Natural killer cell treated with Interleukin-12 subunit alpha and Interleukin-12 subunit beta and Interleukin-15 and Interleukin-18, amount 100 ng/mL, for 72 hours (primary cell): ENCODE data around the gene GGTA1. TPM values are rescaled to one million over a fixed set of nuclear protein-coding genes. Genes with fewer than 3 reads are reported as not detected.
"Not testable (repeated sequence)": the region's sequence is repeated elsewhere in the genome, so short reads cannot be mapped to it uniquely, and the experiment has no call there.

Experiments used
- ATAC-seq, 2 donors: fragments of 150-1000 bp; cut with Tn5 transposase in 1 of 2; sonication (Bioruptor Pico), chemical (Tn5 transposase) in 1 of 2; 2 replicates each; pipeline ENCODE4 v1.10.0; 2021
- DNase-seq: peaks from one replicate; pipeline ENCODE4 v3.0.0; 2022; ENCODE audit warnings: low spot score
- H3K27ac Mint-ChIP-seq, 2 donors: 1 replicate in 1 of 2; 2 replicates in 1 of 2; pipeline ENCODE4 v1.8.0; 2022; ENCODE audit warnings: mixed read lengths in 2 of 2, mild to moderate bottlenecking in 1 of 2, moderate library complexity in 1 of 2
- H3K27me3 Mint-ChIP-seq, 2 donors: 1 replicate in 1 of 2; 2 replicates in 1 of 2; pipeline ENCODE4 v1.8.0; 2022; ENCODE audit warnings: mixed read lengths in 2 of 2
- H3K36me3 Mint-ChIP-seq: one replicate; pipeline ENCODE4 v1.8.0; 2022; ENCODE audit warnings: mixed read lengths
- H3K4me1 Mint-ChIP-seq, 2 donors: 1 replicate in 1 of 2; 2 replicates in 1 of 2; pipeline ENCODE4 v1.8.0; 2022; ENCODE audit warnings: low read depth in 2 of 2, mixed read lengths in 2 of 2, mild to moderate bottlenecking in 1 of 2
- H3K4me3 Mint-ChIP-seq: one replicate; pipeline ENCODE4 v1.8.0; 2022; ENCODE audit warnings: mixed read lengths
- H3K9me3 Mint-ChIP-seq: 2 replicates; pipeline ENCODE4 v1.8.0; 2022; ENCODE audit warnings: mixed read lengths
- total RNA-seq, 2 donors: library from RNA; stranded (reverse); gene quantifications; one replicate each; pipeline ENCODE4 v1.2.3, GENCODE V29; 2022

The GGTA1 gene
- total RNA-seq, 2 donors from 2014 or later, result not detected

GRCh38 chr9:121441165-121441564 lies 58.5 kb downstream of the GGTA1 start:
- Mint-ChIP-seq H3K36me3 (no peaks in the 10 kb centered on the region), H3K27ac (no peak overlapping the region), H3K4me1 (no peaks in the 10 kb centered on the region), H3K27me3 (peaks cover 7 to 18% of the 10 kb centered on the region in 2 donors), H3K4me3 (no peak overlapping the region), H3K9me3 (no peaks in the 10 kb centered on the region)
- ATAC-seq (no peak), DNase-seq (no peak)

- Mint-ChIP-seq H3K36me3 (no peaks in the 10 kb centered on the region), H3K27me3 (peaks cover 11 to 29% of the 10 kb centered on the region in 2 donors), H3K27ac (no peak overlapping the region), H3K9me3 (no peaks in the 10 kb centered on the region), H3K4me3 (no peak overlapping the region), H3K4me1 (no peaks in the 10 kb centered on the region)
- no peak for DNase-seq
- ATAC-seq, result no peak
Measured at GRCh38 chr9:121439711-121440664, 59.7 kb downstream of the GGTA1 start.

GRCh38 chr9:121439016-121439415 lies 60.6 kb downstream of the GGTA1 start:
- ATAC-seq (no peak), DNase-seq (no peak)
- H3K9me3 Mint-ChIP-seq, result no peaks in the 10 kb centered on the region
- H3K4me3 Mint-ChIP-seq, result no peak overlapping the region
- no peaks in the 10 kb centered on the region for H3K4me1 Mint-ChIP-seq
- H3K27ac Mint-ChIP-seq, result no peak overlapping the region
- H3K36me3 Mint-ChIP-seq, result no peaks in the 10 kb centered on the region
- peaks cover 11 to 29% of the 10 kb centered on the region in 2 donors for H3K27me3 Mint-ChIP-seq

- Mint-ChIP-seq H3K9me3 (no peaks in the 10 kb centered on the region), H3K4me3 (no peak overlapping the region), H3K36me3 (no peaks in the 10 kb centered on the region), H3K27ac (no peak overlapping the region), H3K4me1 (no peaks in the 10 kb centered on the region), H3K27me3 (peaks cover 11 to 29% of the 10 kb centered on the region in 2 donors)
- ATAC-seq (no peak), DNase-seq (no peak)
Measured at GRCh38 chr9:121437891-121438290, 61.8 kb downstream of the GGTA1 start.

- not testable (repeated sequence) for H3K27ac Mint-ChIP-seq, ATAC-seq, DNase-seq, H3K36me3 Mint-ChIP-seq, H3K9me3 Mint-ChIP-seq, H3K4me1 Mint-ChIP-seq, H3K4me3 Mint-ChIP-seq
- H3K27me3 Mint-ChIP-seq, result peaks cover 11 to 29% of the 10 kb centered on the region in 2 donors
Measured at GRCh38 chr9:121437046-121437445, 62.6 kb downstream of the GGTA1 start.

- H3K36me3 Mint-ChIP-seq, result no peaks in the 10 kb centered on the region
- ATAC-seq (no peak), DNase-seq (no peak)
- H3K9me3 Mint-ChIP-seq, result no peaks in the 10 kb centered on the region
- peaks cover 11 to 29% of the 10 kb centered on the region in 2 donors for H3K27me3 Mint-ChIP-seq
- no peaks in the 10 kb centered on the region for H3K4me1 Mint-ChIP-seq
- no peak overlapping the region for H3K27ac Mint-ChIP-seq
- H3K4me3 Mint-ChIP-seq, result no peak overlapping the region
Measured at GRCh38 chr9:121434969-121435368, 64.7 kb downstream of the GGTA1 start.

- Mint-ChIP-seq H3K36me3 (peaks cover 4% of the 10 kb centered on the region), H3K4me1 (no peaks in the 10 kb centered on the region), H3K9me3 (peaks cover 3% of the 10 kb centered on the region), H3K27ac (no peak overlapping the region), H3K27me3 (peaks cover 10 to 20% of the 10 kb centered on the region in 2 donors), H3K4me3 (no peak overlapping the region)
- DNase-seq, result no peak
- no peak for ATAC-seq
Measured at GRCh38 chr9:121427899-121428298, 71.7 kb downstream of the GGTA1 start.

GRCh38 chr9:121424024-121424432 lies 75.6 kb downstream of the GGTA1 start:
- no peaks in the 10 kb centered on the region for H3K4me1 Mint-ChIP-seq
- no peak for DNase-seq
- H3K27ac Mint-ChIP-seq, result no peak overlapping the region
- H3K4me3 Mint-ChIP-seq, result no peak overlapping the region
- peaks cover 3% of the 10 kb centered on the region for H3K9me3 Mint-ChIP-seq
- peaks cover 4% of the 10 kb centered on the region for H3K36me3 Mint-ChIP-seq
- H3K27me3 Mint-ChIP-seq, result peaks cover 17 to 29% of the 10 kb centered on the region in 2 donors
- ATAC-seq, result no peak

- no peak overlapping the region for H3K27ac Mint-ChIP-seq
- ATAC-seq (no peak), DNase-seq (no peak)
- no peaks in the 10 kb centered on the region for H3K4me1 Mint-ChIP-seq
- H3K9me3 Mint-ChIP-seq, result no peaks in the 10 kb centered on the region
- no peak overlapping the region for H3K4me3 Mint-ChIP-seq
- no peaks in the 10 kb centered on the region for H3K27me3 Mint-ChIP-seq
- H3K36me3 Mint-ChIP-seq, result no peaks in the 10 kb centered on the region
Measured at GRCh38 chr9:121411993-121412392, 87.7 kb downstream of the GGTA1 start.

GRCh38 chr9:121405899-121406298 lies 93.7 kb downstream of the GGTA1 start:
- no peak overlapping the region for H3K4me3 Mint-ChIP-seq
- H3K36me3 Mint-ChIP-seq, result no peaks in the 10 kb centered on the region
- ATAC-seq (no peak), DNase-seq (no peak)
- no peaks in the 10 kb centered on the region for H3K9me3 Mint-ChIP-seq
- H3K27me3 Mint-ChIP-seq, result peaks cover 0 to 9% of the 10 kb centered on the region in 2 donors
- no peaks in the 10 kb centered on the region for H3K4me1 Mint-ChIP-seq
- no peak overlapping the region for H3K27ac Mint-ChIP-seq

Other genes with a start within 250 kb of the GGTA1 start
- gene GSN, start 231.7 kb downstream of the GGTA1 start, total RNA-seq, result 10 to 100 TPM in 1 of 2 donors, 1 to 10 TPM in 1; 9.4 to 40.9 TPM
- 100 to 1,000 TPM in 1 of 2 donors, 10 to 100 TPM in 1; 99.4 to 321 TPM for gene STOM, start 129.6 kb downstream of the GGTA1 start, total RNA-seq
- gene DAB2IP, start 151.8 kb upstream of the GGTA1 start, total RNA-seq, result under 1 TPM; 0.07 to 0.53 TPM